CD4-positive, alpha-beta T cell (primary cell): ENCODE results near the gene MTHFD1L. TPM values are rescaled to one million over a fixed set of nuclear protein-coding genes. Genes with fewer than 3 reads are reported as not detected.

ENCODE experiments used
- ATAC-seq: fragments of 200-7000 bp; cut with Tn5 transposase; one replicate; pipeline ENCODE4 v1.10.0; 2022; ENCODE audit warnings: mild to moderate bottlenecking; ENCODE audit not compliant: poor library complexity
- CTCF ChIA-PET: fragments of 350-600 bp; sonication (Branson Sonifier 250); formaldehyde crosslinking; loops from one replicate; lab custom pipeline; 2021; ENCODE audit warnings: antibody characterized with exemption, inconsistent platforms; lab: Charles Lee
- POLR2A ChIA-PET: fragments of 350-600 bp; sonication (Branson Sonifier 250); formaldehyde crosslinking; loops from one replicate; lab custom pipeline; 2021; ENCODE audit warnings: antibody characterized with exemption, inconsistent platforms; lab: Charles Lee
- DNase-seq, 14 experiments: peaks; one replicate each; pipeline ENCODE4 v3.0.0-alpha.2; 2013 to 2020; ENCODE audit warnings: mixed read lengths in 2 of 14
- H3K27ac ChIP-seq, 2 donors: one replicate each; pipeline versions ENCODE4 v1.5.1 to v1.7.0; 2013; ENCODE audit warnings: low read length in 2 of 2, low read depth in 1 of 2, mild to moderate bottlenecking in 1 of 2
- H3K27me3 ChIP-seq, 2 experiments: 1 replicate in 1 of 2; 2 replicates in 1 of 2; pipeline versions ENCODE4 v1.6.1 to v1.7.0; 2013; ENCODE audit warnings: low read length in 2 of 2, control low read depth in 1 of 2, mild to moderate bottlenecking in 1 of 2, moderate library complexity in 1 of 2; ENCODE audit not compliant: insufficient read depth in 2 of 2, control insufficient read depth in 1 of 2
- H3K36me3 ChIP-seq: one replicate; pipeline ENCODE4 v1.6.1; 2013; ENCODE audit warnings: low read length, control low read depth; ENCODE audit not compliant: insufficient read depth
- H3K4me1 ChIP-seq: one replicate; pipeline ENCODE4 v1.6.1; 2013; ENCODE audit warnings: low read length, control low read depth; ENCODE audit not compliant: insufficient read depth
- H3K4me3 ChIP-seq: one replicate; pipeline ENCODE4 v1.5.1; 2013; ENCODE audit warnings: mild to moderate bottlenecking, low read length, moderate library complexity
- H3K9me3 ChIP-seq, 2 experiments: 1 replicate in 1 of 2; 2 replicates in 1 of 2; pipeline versions ENCODE4 v1.6.1 to v1.7.0; 2013; ENCODE audit warnings: low read length in 2 of 2, mild to moderate bottlenecking in 2 of 2, control low read depth in 1 of 2, moderate library complexity in 1 of 2; ENCODE audit not compliant: control insufficient read depth in 1 of 2, insufficient read depth in 1 of 2
- H3K27ac Mint-ChIP-seq: one replicate; pipeline ENCODE4 v1.8.0; 2020; ENCODE audit warnings: mixed read lengths
- H3K27me3 Mint-ChIP-seq: one replicate; pipeline ENCODE4 v1.8.0; 2021; ENCODE audit warnings: mixed read lengths
- H3K36me3 Mint-ChIP-seq: one replicate; pipeline ENCODE4 v1.8.0; 2021; ENCODE audit warnings: low read depth, mixed read lengths
- H3K4me1 Mint-ChIP-seq: one replicate; pipeline ENCODE4 v1.8.0; 2021; ENCODE audit warnings: low read depth, mixed read lengths
- H3K4me3 Mint-ChIP-seq: one replicate; pipeline ENCODE4 v1.8.0; 2020; ENCODE audit warnings: mild to moderate bottlenecking, mixed read lengths
- H3K9me3 Mint-ChIP-seq: one replicate; pipeline ENCODE4 v1.8.0; 2020; ENCODE audit warnings: mixed read lengths
- CTCF ChIP-seq: fragments of 200-600 bp; IDR thresholded peaks from one replicate; pipeline ENCODE4 v1.8.0; 2022; ENCODE audit warnings: antibody characterized with exemption, mild to moderate bottlenecking
- intact Hi-C, 2 experiments: fragments of 100-400 bp; cut with DNase I in 1 of 2; cut with micrococcal nuclease in 1 of 2; formaldehyde crosslinking; loops; one replicate each; pipeline versions ENCODE4 v1.15.1 to v1.9.0; 2023 to 2025; cut with DNase I, micrococcal nuclease
- total RNA-seq, 174 experiments: library from RNA in 2 of 174; stranded (reverse) in 2 of 174; gene quantifications; one replicate each; pipeline ENCODE4 v1.2.3 and lab custom pipeline; 2021 to 2026

MTHFD1L gene
- total RNA-seq, 2 experiments from 2014 or later, result 8.8 to 9.7 TPM

DNA sequence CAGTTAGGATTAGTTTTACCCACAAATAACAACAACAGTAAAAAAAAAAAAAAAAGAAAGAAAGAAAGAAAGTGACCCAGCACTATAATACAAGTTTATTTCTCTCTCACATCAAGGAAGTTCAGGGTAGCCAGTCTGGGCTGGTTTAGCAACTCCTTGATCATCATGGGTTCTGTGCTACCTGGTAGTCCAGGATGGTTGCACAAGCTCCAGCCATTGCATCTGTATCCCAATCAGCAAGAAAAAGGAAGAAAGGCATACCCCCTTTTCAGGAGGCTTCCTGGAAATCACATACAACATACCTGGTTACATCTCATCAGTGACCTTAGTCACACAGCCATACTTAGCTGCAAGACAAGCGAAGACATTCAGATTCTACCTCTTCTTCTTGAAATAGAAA lies 128.5 kb downstream of the MTHFD1L start:
- intact Hi-C loops, result no loop called here
- Histone ChIP-seq H3K4me3 (no peak overlapping the region), H3K36me3 (no peaks in the 10 kb centered on the region), H3K4me1 (no peaks in the 10 kb centered on the region), H3K27me3 (no peaks in the 10 kb centered on the region), H3K27ac (no peak overlapping the region), H3K9me3 (no peaks in the 10 kb centered on the region)
- ChIA-PET POLR2A (no interaction called here), CTCF (no interaction called here)
- H3K9me3 Mint-ChIP-seq, result peaks cover 2% of the 10 kb centered on the region
- H3K27ac Mint-ChIP-seq, result no peak overlapping the region
- no peaks in the 10 kb centered on the region for H3K27me3 Mint-ChIP-seq
- H3K4me1 Mint-ChIP-seq, result no peaks in the 10 kb centered on the region
- ATAC-seq, result no peak
- no peak for TF ChIP-seq CTCF
- H3K36me3 Mint-ChIP-seq, result peaks cover 15% of the 10 kb centered on the region
- H3K4me3 Mint-ChIP-seq, result no peak overlapping the region
- no peak for DNase-seq

DNA sequence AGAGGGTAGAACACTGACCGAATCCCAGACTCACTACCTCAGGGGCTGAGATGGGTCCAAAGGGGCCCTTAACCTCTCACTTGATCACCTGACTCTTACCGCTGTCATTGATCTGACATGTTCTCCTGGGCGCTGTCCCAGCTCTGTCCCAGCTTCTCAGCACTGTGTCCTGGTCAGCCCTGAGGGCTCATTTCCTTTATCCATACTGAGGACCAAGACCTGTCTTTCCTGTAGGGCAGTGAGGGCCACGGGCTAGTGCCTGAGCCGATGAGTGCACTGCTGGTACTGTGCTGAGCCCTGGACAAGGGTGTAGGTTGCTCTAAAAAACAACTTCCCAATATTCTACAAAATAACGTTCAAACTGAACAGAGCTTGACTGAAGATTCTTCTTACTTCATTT lies 131.5 kb downstream of the MTHFD1L start:
- Histone ChIP-seq H3K4me1 (no peaks in the 10 kb centered on the region), H3K36me3 (no peaks in the 10 kb centered on the region), H3K27ac (no peak overlapping the region), H3K4me3 (no peak overlapping the region), H3K9me3 (no peaks in the 10 kb centered on the region), H3K27me3 (no peaks in the 10 kb centered on the region)
- Mint-ChIP-seq H3K27me3 (no peaks in the 10 kb centered on the region), H3K36me3 (peaks cover 15% of the 10 kb centered on the region), H3K4me1 (no peaks in the 10 kb centered on the region), H3K9me3 (peaks cover 2% of the 10 kb centered on the region), H3K27ac (no peak overlapping the region), H3K4me3 (no peak overlapping the region)
- ChIA-PET POLR2A (no interaction called here), CTCF (no interaction called here)
- DNase-seq (no peak), ATAC-seq (no peak)
- intact Hi-C loops, result no loop called here
- TF ChIP-seq CTCF, result no peak

DNA sequence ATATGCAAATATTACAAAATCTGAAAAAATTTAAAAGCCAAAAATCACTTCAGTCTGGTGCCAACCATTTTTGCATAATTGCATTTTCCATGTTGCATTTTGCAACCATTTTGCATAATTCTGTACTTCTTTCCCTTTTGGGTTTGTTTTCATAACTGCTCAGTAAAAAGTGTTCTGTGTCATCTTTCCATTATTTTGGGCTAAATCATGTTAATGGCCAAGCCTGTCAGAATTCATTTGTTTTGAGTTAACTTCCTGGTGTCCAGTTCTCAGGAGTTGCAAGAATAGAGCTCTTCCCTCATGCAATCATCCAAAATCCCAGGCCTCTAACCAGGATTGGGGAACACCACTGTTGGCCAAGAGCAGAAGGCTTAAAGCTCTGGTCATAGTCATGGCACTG lies 133.6 kb downstream of the MTHFD1L start:
- intact Hi-C loops, result no loop called here
- no peaks in the 10 kb centered on the region for H3K9me3 Mint-ChIP-seq
- Histone ChIP-seq H3K4me3 (no peak overlapping the region), H3K9me3 (no peaks in the 10 kb centered on the region), H3K27ac (no peak overlapping the region), H3K36me3 (no peaks in the 10 kb centered on the region), H3K27me3 (no peaks in the 10 kb centered on the region), H3K4me1 (no peaks in the 10 kb centered on the region)
- ATAC-seq (no peak), DNase-seq (no peak)
- no peaks in the 10 kb centered on the region for H3K27me3 Mint-ChIP-seq
- peaks cover 5% of the 10 kb centered on the region for H3K36me3 Mint-ChIP-seq
- POLR2A ChIA-PET, result no interaction called here
- no peak overlapping the region for H3K27ac Mint-ChIP-seq
- H3K4me1 Mint-ChIP-seq, result no peaks in the 10 kb centered on the region
- TF ChIP-seq CTCF, result no peak
- CTCF ChIA-PET, result interaction anchor here (0.9 kb wide), 1 partner anchor 15 kb away, joined by 3 read pairs; no protein-coding TSS in a partner anchor
- no peak overlapping the region for H3K4me3 Mint-ChIP-seq
